DND-41 (cell line): Measurements from ENCODE around the gene MLLT6.

Experiments used
- EZH2 ChIP-seq: IDR thresholded peaks from 3 replicates; pipeline ENCODE4 v1.6.1; 2012; ENCODE audit warnings: borderline replicate concordance, low read depth, mild to moderate bottlenecking, moderate library complexity, low read length, inconsistent platforms; ENCODE audit not compliant: severe bottlenecking
- TF ChIP-seq, protein P1 (sequence below): IDR thresholded peaks from 2 replicates; pipeline ENCODE4 v1.5.1; 2012; ENCODE audit warnings: borderline replicate concordance, low read length, moderate library complexity, mild to moderate bottlenecking; ENCODE audit not compliant: poor library complexity, severe bottlenecking; ENCODE audit errors: extremely low read depth

DNA sequence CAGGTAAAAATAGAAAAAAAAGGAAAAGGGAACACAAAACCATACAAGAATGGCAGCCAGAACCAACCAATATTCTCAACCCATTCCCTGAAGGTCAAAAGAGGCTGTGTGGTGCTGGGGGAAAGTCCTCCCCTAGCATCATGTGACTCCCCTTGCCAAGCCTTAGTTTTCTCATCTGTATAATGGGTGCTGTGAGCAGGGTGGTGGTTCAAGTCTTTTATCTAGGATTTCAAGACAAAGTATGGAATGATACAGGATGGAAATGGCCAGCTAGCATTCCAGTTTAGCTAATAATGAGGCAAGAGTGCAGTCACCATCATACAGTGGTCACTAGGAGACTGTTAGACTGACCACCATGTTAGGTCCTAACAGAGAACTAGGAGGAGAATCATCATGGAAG, 68.2 kb downstream of the MLLT6 start:
- TF ChIP-seq, protein P1, sequence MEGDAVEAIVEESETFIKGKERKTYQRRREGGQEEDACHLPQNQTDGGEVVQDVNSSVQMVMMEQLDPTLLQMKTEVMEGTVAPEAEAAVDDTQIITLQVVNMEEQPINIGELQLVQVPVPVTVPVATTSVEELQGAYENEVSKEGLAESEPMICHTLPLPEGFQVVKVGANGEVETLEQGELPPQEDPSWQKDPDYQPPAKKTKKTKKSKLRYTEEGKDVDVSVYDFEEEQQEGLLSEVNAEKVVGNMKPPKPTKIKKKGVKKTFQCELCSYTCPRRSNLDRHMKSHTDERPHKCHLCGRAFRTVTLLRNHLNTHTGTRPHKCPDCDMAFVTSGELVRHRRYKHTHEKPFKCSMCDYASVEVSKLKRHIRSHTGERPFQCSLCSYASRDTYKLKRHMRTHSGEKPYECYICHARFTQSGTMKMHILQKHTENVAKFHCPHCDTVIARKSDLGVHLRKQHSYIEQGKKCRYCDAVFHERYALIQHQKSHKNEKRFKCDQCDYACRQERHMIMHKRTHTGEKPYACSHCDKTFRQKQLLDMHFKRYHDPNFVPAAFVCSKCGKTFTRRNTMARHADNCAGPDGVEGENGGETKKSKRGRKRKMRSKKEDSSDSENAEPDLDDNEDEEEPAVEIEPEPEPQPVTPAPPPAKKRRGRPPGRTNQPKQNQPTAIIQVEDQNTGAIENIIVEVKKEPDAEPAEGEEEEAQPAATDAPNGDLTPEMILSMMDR, result no peak
- TF ChIP-seq EZH2, result no peak
